Measurements from ENCODE around the gene RAB3C. TPM values are rescaled to one million over a fixed set of nuclear protein-coding genes. Genes with fewer than 3 reads are reported as not detected.

The RAB3C gene
- total and polyA plus RNA-seq, 12 donors, result 0.09 to 22.0 (median 6.1) TPM

DNA sequence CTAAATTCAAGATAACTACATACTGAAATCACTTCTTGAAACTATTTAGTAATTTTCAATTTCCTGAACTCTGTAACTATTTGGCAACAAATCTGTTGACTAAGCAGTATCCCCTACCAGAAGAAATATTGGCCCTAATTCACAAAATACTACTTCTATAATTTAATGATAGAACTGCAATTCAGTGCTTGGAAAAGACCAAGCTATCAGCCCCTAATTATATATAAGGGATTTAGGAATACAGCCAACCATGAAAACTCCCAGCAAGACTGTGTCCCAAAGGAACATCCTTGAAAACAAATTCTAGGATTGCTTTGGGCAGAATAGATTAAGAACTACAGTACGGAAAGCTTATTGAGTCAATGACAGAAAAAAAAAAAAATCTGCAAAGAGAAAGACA, 169.2 kb downstream of the RAB3C start:
- Histone ChIP-seq H3K9me3 (replicated peaks in 1 of 3) (no peaks in the 10 kb centered on the region), H3K4me1 (replicated peaks in 1 of 2) (peaks cover 0 to 27% of the 10 kb centered on the region in 2 donors), H3K4me3 (no peak overlapping the region), H3K36me3 (replicated peaks in 1 of 2) (no peaks in the 10 kb centered on the region), H3K27me3 (no peaks in the 10 kb centered on the region), H3K27ac (no peak overlapping the region)
- DNase-seq, result no peak
- WGBS, 4 donors, result 32 to 40% (median 37%) methylated on average over 1 of the region's 1 CpG
- no peak for TF ChIP-seq POLR2A (IDR thresholded peaks at IDR 0.05)
- TF ChIP-seq, protein P1, sequence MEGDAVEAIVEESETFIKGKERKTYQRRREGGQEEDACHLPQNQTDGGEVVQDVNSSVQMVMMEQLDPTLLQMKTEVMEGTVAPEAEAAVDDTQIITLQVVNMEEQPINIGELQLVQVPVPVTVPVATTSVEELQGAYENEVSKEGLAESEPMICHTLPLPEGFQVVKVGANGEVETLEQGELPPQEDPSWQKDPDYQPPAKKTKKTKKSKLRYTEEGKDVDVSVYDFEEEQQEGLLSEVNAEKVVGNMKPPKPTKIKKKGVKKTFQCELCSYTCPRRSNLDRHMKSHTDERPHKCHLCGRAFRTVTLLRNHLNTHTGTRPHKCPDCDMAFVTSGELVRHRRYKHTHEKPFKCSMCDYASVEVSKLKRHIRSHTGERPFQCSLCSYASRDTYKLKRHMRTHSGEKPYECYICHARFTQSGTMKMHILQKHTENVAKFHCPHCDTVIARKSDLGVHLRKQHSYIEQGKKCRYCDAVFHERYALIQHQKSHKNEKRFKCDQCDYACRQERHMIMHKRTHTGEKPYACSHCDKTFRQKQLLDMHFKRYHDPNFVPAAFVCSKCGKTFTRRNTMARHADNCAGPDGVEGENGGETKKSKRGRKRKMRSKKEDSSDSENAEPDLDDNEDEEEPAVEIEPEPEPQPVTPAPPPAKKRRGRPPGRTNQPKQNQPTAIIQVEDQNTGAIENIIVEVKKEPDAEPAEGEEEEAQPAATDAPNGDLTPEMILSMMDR (IDR thresholded peaks at IDR 0.05), result no peak
- intact Hi-C loops (cut with DNase I), result no loop called here

DNA sequence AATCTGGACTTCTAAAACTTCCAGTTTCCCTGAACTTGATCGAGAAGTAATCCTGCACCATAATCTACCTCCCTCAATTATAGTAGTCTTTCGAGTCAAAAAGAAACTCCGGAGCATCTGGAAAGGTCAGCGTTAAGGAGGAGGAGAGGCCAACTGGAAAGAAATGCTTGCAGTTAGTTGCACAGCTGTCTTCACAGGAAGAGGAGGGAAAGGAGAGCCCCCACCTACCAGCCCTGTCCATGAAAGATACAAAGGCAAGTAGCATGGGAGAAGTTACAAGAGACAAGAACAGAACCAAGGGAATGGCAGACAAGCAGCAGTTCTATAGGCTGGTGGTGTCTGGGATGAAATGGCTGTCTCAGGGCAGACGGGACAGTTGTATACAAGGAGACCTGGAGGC, 170.6 kb downstream of the RAB3C start:
- TF ChIP-seq, protein P1 (IDR thresholded peaks at IDR 0.05), result no peak
- TF ChIP-seq POLR2A (IDR thresholded peaks at IDR 0.05), result no peak
- 70 to 79% (median 72%) methylated on average over 5 of the region's 5 CpGs for WGBS, 4 donors
- Histone ChIP-seq H3K4me3 (no peak overlapping the region), H3K27ac (no peak overlapping the region), H3K27me3 (no peaks in the 10 kb centered on the region), H3K36me3 (replicated peaks in 1 of 2) (no peaks in the 10 kb centered on the region), H3K4me1 (replicated peaks in 1 of 2) (peaks cover 0 to 27% of the 10 kb centered on the region in 2 donors), H3K9me3 (replicated peaks in 1 of 3) (no peaks in the 10 kb centered on the region)
- intact Hi-C loops (cut with DNase I), result no loop called here
- DNase-seq, result no peak

- H3K27ac ChIP-seq, result no peak overlapping the region
- no peaks in the 10 kb centered on the region for H3K27me3 ChIP-seq
- no peaks in the 10 kb centered on the region for H3K9me3 ChIP-seq (replicated peaks in 1 of 3)
- no peak for DNase-seq
- no peaks in the 10 kb centered on the region for H3K36me3 ChIP-seq (replicated peaks in 1 of 2)
- TF ChIP-seq, protein P1 (IDR thresholded peaks at IDR 0.05), result no peak
- no peak for TF ChIP-seq POLR2A (IDR thresholded peaks at IDR 0.05)
- no peak overlapping the region for H3K4me3 ChIP-seq
- intact Hi-C loops (cut with DNase I), result no loop called here
- WGBS, 4 donors, result 73 to 83% (median 78%) methylated on average over 6 of the region's 6 CpGs
- H3K4me1 ChIP-seq (replicated peaks in 1 of 2), result peaks cover 3 to 33% of the 10 kb centered on the region in 2 donors
Measured at GRCh38 chr5:58754250-58754649, 171.4 kb downstream of the RAB3C start.

GRCh38 chr5:58755397-58755796, 172.5 kb downstream of the RAB3C start:
- TF ChIP-seq POLR2A (IDR thresholded peaks at IDR 0.05), result no peak
- TF ChIP-seq, protein P1 (IDR thresholded peaks at IDR 0.05), result no peak

More at GRCh38 chr5:58755397-58755796, 172.5 kb downstream of the RAB3C start:
- H3K36me3 ChIP-seq (replicated peaks in 1 of 2), result no peaks in the 10 kb centered on the region
- no peak overlapping the region for H3K4me3 ChIP-seq
- intact Hi-C loops (cut with DNase I), result no loop called here
- peaks cover 7 to 31% of the 10 kb centered on the region in 2 donors for H3K4me1 ChIP-seq (replicated peaks in 1 of 2)
- no peaks in the 10 kb centered on the region for H3K9me3 ChIP-seq (replicated peaks in 1 of 3)
- DNase-seq, result no peak
- no peak overlapping the region for H3K27ac ChIP-seq
- 73 to 93% (median 89%) methylated on average over 2 to 3 of the region's 3 CpGs for whole genome bisulfite sequencing, 4 donors
- no peaks in the 10 kb centered on the region for H3K27me3 ChIP-seq
